ENCODE measurements around the gene CHID1.

CHID1 gene

GRCh38 chr11:853682-854448, 56.7 kb downstream of the CHID1 start:
- no peak overlapping the region for H3K14ac ChIP-seq (ENCODE audit: low read length)
- H3K4ac ChIP-seq (ENCODE audit: low read depth, low read length): no peak overlapping the region
- H4K91ac ChIP-seq (ENCODE audit: low read depth, low read length): no peak overlapping the region
- no peak overlapping the region for H2AK5ac ChIP-seq (ENCODE audit: low read length)
- no peak overlapping the region for H4K12ac ChIP-seq (ENCODE audit: low read depth, low read length)
- H3K27ac ChIP-seq (ENCODE audit: low read depth, low read length): no peak overlapping the region
- no peak overlapping the region for H3K23ac ChIP-seq (ENCODE audit: low read length)
- H2BK5ac ChIP-seq (ENCODE audit: low read depth, low read length, poor library complexity): no peak overlapping the region
- no peak overlapping the region for H3K18ac ChIP-seq (ENCODE audit: low read length)
- H3K27me3 ChIP-seq (ENCODE audit: insufficient read depth, low read length): peaks cover 14% of the 10 kb centered on the region
- H2BK12ac ChIP-seq (ENCODE audit: low read length): no peak overlapping the region
- WGBS (ENCODE audit: extremely low coverage, insufficient coverage, insufficient read length): no CpG with 5 or more reads among the region's 27 CpGs
- no peak overlapping the region for H3K4me3 ChIP-seq (ENCODE audit: low read depth, low read length)
- H3K4me2 ChIP-seq (ENCODE audit: low read length): no peak overlapping the region
- H4K8ac ChIP-seq (ENCODE audit: low read depth, low read length): no peak overlapping the region
- H3K9ac ChIP-seq (ENCODE audit: low read length): no peak overlapping the region
- peaks cover 6 to 9% of the 10 kb centered on the region in 2 experiments for H3K4me1 ChIP-seq (ENCODE audit: control insufficient read depth in 1 of 2, insufficient read depth in 2 of 2, low read length in 2 of 2)
- no peaks in the 10 kb centered on the region for H3K79me1 ChIP-seq (ENCODE audit: low read length)
- H3K36me3 ChIP-seq (ENCODE audit: control insufficient read depth in 1 of 2, insufficient read depth in 2 of 2, low read length in 2 of 2): no peaks in the 10 kb centered on the region
- H3K9me3 ChIP-seq (ENCODE audit: insufficient read depth, low read depth, low read length): no peaks in the 10 kb centered on the region
- H2BK120ac ChIP-seq (ENCODE audit: insufficient read depth, low read length, poor library complexity): no peak overlapping the region
- DNase-seq: no peak
- H3K79me2 ChIP-seq (ENCODE audit: control insufficient read depth, insufficient read depth, low read length, poor library complexity): no peaks in the 10 kb centered on the region
- no peak overlapping the region for H2AFZ ChIP-seq (ENCODE audit: insufficient read depth, low read length, poor library complexity)

GRCh38 chr11:852762-853161, 57.8 kb downstream of the CHID1 start:
- Histone ChIP-seq H3K14ac (ENCODE audit: low read length) (no peak overlapping the region), H2AFZ (ENCODE audit: insufficient read depth, low read length, poor library complexity) (no peak overlapping the region), H3K4me1 (ENCODE audit: control insufficient read depth in 1 of 2, insufficient read depth in 2 of 2, low read length in 2 of 2) (peaks cover 10 to 14% of the 10 kb centered on the region in 2 experiments), H3K4ac (ENCODE audit: low read depth, low read length) (no peak overlapping the region), H3K23ac (ENCODE audit: low read length) (no peak overlapping the region), H3K9ac (ENCODE audit: low read length) (no peak overlapping the region), H3K18ac (ENCODE audit: low read length) (no peak overlapping the region), H4K91ac (ENCODE audit: low read depth, low read length) (no peak overlapping the region), H4K8ac (ENCODE audit: low read depth, low read length) (no peak overlapping the region), H3K4me2 (ENCODE audit: low read length) (no peak overlapping the region), H3K9me3 (ENCODE audit: insufficient read depth, low read depth, low read length) (no peaks in the 10 kb centered on the region), H3K79me1 (ENCODE audit: low read length) (no peaks in the 10 kb centered on the region), H3K4me3 (ENCODE audit: low read depth, low read length) (no peak overlapping the region), H2BK5ac (ENCODE audit: low read depth, low read length, poor library complexity) (no peak overlapping the region), H2BK12ac (ENCODE audit: low read length) (no peak overlapping the region), H4K12ac (ENCODE audit: low read depth, low read length) (no peak overlapping the region), H3K27me3 (ENCODE audit: insufficient read depth, low read length) (peaks cover 14% of the 10 kb centered on the region), H3K27ac (ENCODE audit: low read depth, low read length) (no peak overlapping the region), H3K79me2 (ENCODE audit: control insufficient read depth, insufficient read depth, low read length, poor library complexity) (no peaks in the 10 kb centered on the region), H2BK120ac (ENCODE audit: insufficient read depth, low read length, poor library complexity) (no peak overlapping the region), H2AK5ac (ENCODE audit: low read length) (no peak overlapping the region), H3K36me3 (ENCODE audit: control insufficient read depth in 1 of 2, insufficient read depth in 2 of 2, low read length in 2 of 2) (no peaks in the 10 kb centered on the region)
- no peak for DNase-seq
- no CpG with 5 or more reads among the region's 15 CpGs for WGBS (ENCODE audit: extremely low coverage, insufficient coverage, insufficient read length)

- peaks cover 10 to 14% of the 10 kb centered on the region in 2 experiments for H3K4me1 ChIP-seq (ENCODE audit: control insufficient read depth in 1 of 2, insufficient read depth in 2 of 2, low read length in 2 of 2)
- H4K12ac ChIP-seq (ENCODE audit: low read depth, low read length): no peak overlapping the region
- H3K79me1 ChIP-seq (ENCODE audit: low read length): no peaks in the 10 kb centered on the region
- no peak overlapping the region for H2BK12ac ChIP-seq (ENCODE audit: low read length)
- no peak overlapping the region for H2BK120ac ChIP-seq (ENCODE audit: insufficient read depth, low read length, poor library complexity)
- peaks cover 14% of the 10 kb centered on the region for H3K27me3 ChIP-seq (ENCODE audit: insufficient read depth, low read length)
- no peak overlapping the region for H3K9ac ChIP-seq (ENCODE audit: low read length)
- no CpG with 5 or more reads among the region's 28 CpGs for WGBS (ENCODE audit: extremely low coverage, insufficient coverage, insufficient read length)
- H2AFZ ChIP-seq (ENCODE audit: insufficient read depth, low read length, poor library complexity): no peak overlapping the region
- H4K8ac ChIP-seq (ENCODE audit: low read depth, low read length): no peak overlapping the region
- H3K36me3 ChIP-seq (ENCODE audit: control insufficient read depth in 1 of 2, insufficient read depth in 2 of 2, low read length in 2 of 2): no peaks in the 10 kb centered on the region
- H3K9me3 ChIP-seq (ENCODE audit: insufficient read depth, low read depth, low read length): no peaks in the 10 kb centered on the region
- no peak overlapping the region for H3K18ac ChIP-seq (ENCODE audit: low read length)
- H4K91ac ChIP-seq (ENCODE audit: low read depth, low read length): no peak overlapping the region
- no peak for DNase-seq
- peak overlapping the region; percentile 92 for H3K4me2 ChIP-seq (ENCODE audit: low read length)
- no peak overlapping the region for H3K14ac ChIP-seq (ENCODE audit: low read length)
- no peak overlapping the region for H2AK5ac ChIP-seq (ENCODE audit: low read length)
- H3K4ac ChIP-seq (ENCODE audit: low read depth, low read length): no peak overlapping the region
- no peak overlapping the region for H3K4me3 ChIP-seq (ENCODE audit: low read depth, low read length)
- H3K27ac ChIP-seq (ENCODE audit: low read depth, low read length): no peak overlapping the region
- no peaks in the 10 kb centered on the region for H3K79me2 ChIP-seq (ENCODE audit: control insufficient read depth, insufficient read depth, low read length, poor library complexity)
- H2BK5ac ChIP-seq (ENCODE audit: low read depth, low read length, poor library complexity): no peak overlapping the region
- no peak overlapping the region for H3K23ac ChIP-seq (ENCODE audit: low read length)
These were observed 59.5 kb downstream of the CHID1 start for GRCh38 chr11:850775-851763.

- Histone ChIP-seq H3K27ac (ENCODE audit: low read depth, low read length) (no peak overlapping the region), H3K14ac (ENCODE audit: low read length) (no peak overlapping the region), H3K9ac (ENCODE audit: low read length) (no peak overlapping the region), H3K4me1 (ENCODE audit: control insufficient read depth in 1 of 2, insufficient read depth in 2 of 2, low read length in 2 of 2) (peaks cover 11 to 15% of the 10 kb centered on the region in 2 experiments), H4K91ac (ENCODE audit: low read depth, low read length) (no peak overlapping the region), H3K4me2 (ENCODE audit: low read length) (peak overlapping the region; percentile 92), H2BK5ac (ENCODE audit: low read depth, low read length, poor library complexity) (no peak overlapping the region), H3K79me2 (ENCODE audit: control insufficient read depth, insufficient read depth, low read length, poor library complexity) (no peaks in the 10 kb centered on the region), H2BK12ac (ENCODE audit: low read length) (no peak overlapping the region), H3K9me3 (ENCODE audit: insufficient read depth, low read depth, low read length) (no peaks in the 10 kb centered on the region), H2AFZ (ENCODE audit: insufficient read depth, low read length, poor library complexity) (peak overlapping the region; percentile 12), H2AK5ac (ENCODE audit: low read length) (no peak overlapping the region), H3K18ac (ENCODE audit: low read length) (no peak overlapping the region), H3K4ac (ENCODE audit: low read depth, low read length) (no peak overlapping the region), H3K27me3 (ENCODE audit: insufficient read depth, low read length) (peaks cover 14% of the 10 kb centered on the region), H2BK120ac (ENCODE audit: insufficient read depth, low read length, poor library complexity) (no peak overlapping the region), H4K8ac (ENCODE audit: low read depth, low read length) (no peak overlapping the region), H3K4me3 (ENCODE audit: low read depth, low read length) (peak overlapping the region; percentile 64), H3K23ac (ENCODE audit: low read length) (no peak overlapping the region), H3K79me1 (ENCODE audit: low read length) (no peaks in the 10 kb centered on the region), H4K12ac (ENCODE audit: low read depth, low read length) (no peak overlapping the region), H3K36me3 (ENCODE audit: control insufficient read depth in 1 of 2, insufficient read depth in 2 of 2, low read length in 2 of 2) (no peaks in the 10 kb centered on the region)
- DNase-seq: peak in 1 of 2 donors; percentile 30
- WGBS (ENCODE audit: extremely low coverage, insufficient coverage, insufficient read length): no CpG with 5 or more reads among the region's 97 CpGs
These were observed 60.4 kb downstream of the CHID1 start for GRCh38 chr11:849951-850774.
